HUES64 (cell line): ENCODE measurements around the gene SPATS2.
"Not testable (repeated sequence)": the region's sequence is repeated elsewhere in the genome, so short reads cannot be mapped to it uniquely, and the experiment has no call there.

Experiments used
- H3K27ac ChIP-seq: 2 replicates; pipeline ENCODE4 v1.7.0; 2013; ENCODE audit warnings: low read depth, low read length, inconsistent platforms
- H3K27me3 ChIP-seq: 2 replicates; pipeline ENCODE4 v1.6.1; 2013; ENCODE audit warnings: mild to moderate bottlenecking, low read length; ENCODE audit not compliant: insufficient read depth
- H3K36me3 ChIP-seq: 2 replicates; pipeline ENCODE4 v1.6.1; 2013; ENCODE audit warnings: mild to moderate bottlenecking, low read length; ENCODE audit not compliant: insufficient read depth
- H3K4me1 ChIP-seq: 2 replicates; pipeline ENCODE4 v1.6.1; 2013; ENCODE audit warnings: mild to moderate bottlenecking, low read length, moderate library complexity; ENCODE audit not compliant: insufficient read depth
- H3K4me3 ChIP-seq: 2 replicates; pipeline ENCODE4 v1.5.1; 2013; ENCODE audit warnings: mild to moderate bottlenecking, low read length, moderate library complexity
- H3K9ac ChIP-seq: 2 replicates; pipeline ENCODE4 v1.6.1; 2013; ENCODE audit warnings: mild to moderate bottlenecking, low read depth, low read length
- H3K9me3 ChIP-seq: 2 replicates; pipeline ENCODE4 v1.6.1; 2013; ENCODE audit warnings: low read depth, low read length; ENCODE audit not compliant: insufficient read depth
- WGBS: fragments of 150-250, 120-280 bp; methylation state at CpG from one replicate; pipeline ENCODE4 v1.1.7; 2013; ENCODE audit warnings: missing lambda C conversion rate; 5-methylcytosine and 5-hydroxymethylcytosine counted together

SPATS2 gene

GRCh38 chr12:49416892-49417291, 49.6 kb downstream of the SPATS2 start:
- WGBS, result 100% methylated on average over 1 of the region's 2 CpGs
- Histone ChIP-seq H3K4me1 (peaks cover 15% of the 10 kb centered on the region), H3K27me3 (no peaks in the 10 kb centered on the region), H3K4me3 (no peak overlapping the region), H3K36me3 (no peaks in the 10 kb centered on the region), H3K9me3 (no peaks in the 10 kb centered on the region), H3K27ac (no peak overlapping the region), H3K9ac (no peak overlapping the region)

DNA sequence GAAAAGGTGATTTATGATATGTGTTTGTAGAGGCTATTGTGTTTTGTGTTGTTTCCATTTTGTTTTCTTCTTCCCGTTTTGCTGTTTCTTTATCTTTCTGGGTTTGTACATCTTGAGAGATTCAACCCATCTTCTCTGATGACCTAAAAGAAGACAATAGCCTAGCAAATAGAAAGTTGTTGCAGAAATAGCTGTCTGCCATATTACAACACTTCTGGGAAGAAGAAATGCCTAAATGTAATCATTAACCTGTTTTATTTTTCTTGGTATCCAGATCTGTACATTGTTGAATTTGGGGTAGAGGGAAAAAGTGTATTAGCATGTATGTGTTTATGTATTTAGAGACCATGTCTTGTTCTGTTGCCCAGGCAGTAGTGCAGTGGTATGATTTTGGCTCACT, 50.3 kb downstream of the SPATS2 start:
- 92% methylated on average over 1 of the region's 1 CpG for whole genome bisulfite sequencing
- Histone ChIP-seq H3K4me1 (peaks cover 15% of the 10 kb centered on the region), H3K27me3 (no peaks in the 10 kb centered on the region), H3K9me3 (no peaks in the 10 kb centered on the region), H3K36me3 (no peaks in the 10 kb centered on the region), H3K9ac (no peak overlapping the region), H3K27ac (no peak overlapping the region), H3K4me3 (no peak overlapping the region)

DNA sequence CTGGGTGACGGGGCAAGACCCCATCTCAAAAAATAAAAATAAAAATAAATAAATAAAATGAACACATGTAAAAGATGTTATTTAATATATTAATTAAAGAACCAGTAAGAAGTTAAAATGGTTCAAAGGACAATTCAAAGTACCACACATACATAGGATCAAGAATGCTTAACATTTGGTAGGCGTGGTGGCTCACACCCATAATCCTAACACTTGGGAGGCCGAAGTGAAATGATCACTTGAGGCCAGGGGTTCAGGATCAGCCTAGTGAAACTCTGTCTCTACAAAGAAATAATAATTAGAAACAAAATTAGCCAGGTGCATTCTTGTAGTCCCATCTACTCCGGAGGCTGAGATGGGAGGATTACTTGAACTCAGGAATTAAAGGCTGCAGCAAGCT, 53.3 kb downstream of the SPATS2 start:
- Histone ChIP-seq H3K27ac (no peak overlapping the region), H3K4me3 (no peak overlapping the region), H3K36me3 (no peaks in the 10 kb centered on the region), H3K9ac (no peak overlapping the region), H3K4me1 (peaks cover 15% of the 10 kb centered on the region), H3K27me3 (no peaks in the 10 kb centered on the region), H3K9me3 (no peaks in the 10 kb centered on the region)
- WGBS, result 97% methylated on average over 3 of the region's 4 CpGs

DNA sequence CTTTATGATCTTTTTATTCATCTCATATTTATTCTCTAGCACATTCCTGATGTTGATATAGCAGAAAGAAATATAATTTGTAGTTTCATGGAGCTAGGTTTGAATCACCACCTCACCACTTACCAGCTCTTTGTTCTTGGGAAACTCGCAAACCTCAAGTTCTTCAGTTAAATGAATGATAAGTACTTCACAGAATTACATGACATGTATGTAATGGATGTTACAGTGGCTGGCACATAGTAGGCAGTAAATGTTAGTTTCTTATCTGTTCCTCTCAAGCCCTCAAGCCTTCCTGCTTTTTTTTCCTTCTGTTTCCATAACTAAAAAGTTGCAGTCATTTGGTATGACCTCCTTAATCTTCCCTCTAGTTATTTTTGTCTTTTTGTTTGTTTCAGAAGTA, 54.9 kb downstream of the SPATS2 start:
- Histone ChIP-seq H3K27me3 (no peaks in the 10 kb centered on the region), H3K4me3 (no peak overlapping the region), H3K9me3 (no peaks in the 10 kb centered on the region), H3K9ac (no peak overlapping the region), H3K4me1 (peaks cover 15% of the 10 kb centered on the region), H3K36me3 (peaks cover 5% of the 10 kb centered on the region; the same call in 1 of the 2 replicates), H3K27ac (no peak overlapping the region)
- no CpG with 5 or more reads among the region's 1 CpG for whole genome bisulfite sequencing

- no peak overlapping the region for H3K9ac ChIP-seq
- no peaks in the 10 kb centered on the region for H3K27me3 ChIP-seq
- WGBS, result 63% methylated on average over 4 of the region's 4 CpGs
- H3K27ac ChIP-seq, result no peak overlapping the region
- peaks cover 13% of the 10 kb centered on the region for H3K4me1 ChIP-seq
- no peaks in the 10 kb centered on the region for H3K9me3 ChIP-seq
- H3K36me3 ChIP-seq, result peaks cover 5% of the 10 kb centered on the region; the same call in 1 of the 2 replicates
- no peak overlapping the region for H3K4me3 ChIP-seq
Measured at GRCh38 chr12:49428793-49429192, 61.5 kb downstream of the SPATS2 start.

- no peak overlapping the region for H3K27ac ChIP-seq
- H3K4me3 ChIP-seq, result no peak overlapping the region
- peaks cover 5% of the 10 kb centered on the region; the same call in 1 of the 2 replicates for H3K9me3 ChIP-seq
- no peaks in the 10 kb centered on the region for H3K36me3 ChIP-seq
- WGBS, result no CpG with 5 or more reads among the region's 2 CpGs
- no peak overlapping the region for H3K9ac ChIP-seq
- peaks cover 13% of the 10 kb centered on the region for H3K4me1 ChIP-seq
- H3K27me3 ChIP-seq, result no peaks in the 10 kb centered on the region
Measured at GRCh38 chr12:49432616-49433015, 65.4 kb downstream of the SPATS2 start.

GRCh38 chr12:49436799-49437198, 69.5 kb downstream of the SPATS2 start:
- not testable (repeated sequence) for H3K9me3 ChIP-seq, H3K4me3 ChIP-seq, H3K9ac ChIP-seq, H3K27ac ChIP-seq, H3K4me1 ChIP-seq, H3K36me3 ChIP-seq, H3K27me3 ChIP-seq
- WGBS, result 98% methylated on average over 22 of the region's 31 CpGs

DNA sequence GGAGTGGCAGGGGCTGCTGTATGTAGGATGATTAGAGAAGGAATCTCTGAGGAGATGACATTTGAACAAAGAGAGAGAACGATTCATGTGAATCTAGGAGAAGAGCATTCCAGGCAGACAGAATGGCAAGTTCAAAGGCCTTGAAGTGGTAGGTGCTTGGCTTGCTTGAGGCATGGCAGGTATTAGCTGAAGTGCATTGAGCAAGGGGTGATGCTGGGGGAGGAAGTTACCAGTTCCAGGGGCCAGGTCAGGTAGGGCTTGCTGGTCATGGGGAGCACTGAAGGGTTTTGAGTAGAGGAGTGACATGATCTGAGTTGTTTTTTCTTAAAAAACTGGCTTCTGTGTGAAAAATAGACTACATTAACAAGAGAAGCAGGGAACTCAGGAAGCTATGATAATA, 71.8 kb downstream of the SPATS2 start:
- H3K27ac ChIP-seq, result no peak overlapping the region
- WGBS, result 87% methylated on average over 1 of the region's 1 CpG
- no peaks in the 10 kb centered on the region for H3K36me3 ChIP-seq
- H3K4me1 ChIP-seq, result no peaks in the 10 kb centered on the region
- H3K27me3 ChIP-seq, result no peaks in the 10 kb centered on the region
- no peak overlapping the region for H3K4me3 ChIP-seq
- H3K9me3 ChIP-seq, result peaks cover 5% of the 10 kb centered on the region; the same call in 1 of the 2 replicates
- no peak overlapping the region for H3K9ac ChIP-seq

GRCh38 chr12:49440035-49440434, 72.8 kb downstream of the SPATS2 start:
- H3K4me3 ChIP-seq, result no peak overlapping the region
- no peaks in the 10 kb centered on the region for H3K9me3 ChIP-seq
- H3K4me1 ChIP-seq, result no peaks in the 10 kb centered on the region
- WGBS, result 100% methylated on average over 2 of the region's 2 CpGs
- no peak overlapping the region for H3K9ac ChIP-seq
- H3K27me3 ChIP-seq, result no peaks in the 10 kb centered on the region
- H3K27ac ChIP-seq, result no peak overlapping the region
- no peaks in the 10 kb centered on the region for H3K36me3 ChIP-seq

DNA sequence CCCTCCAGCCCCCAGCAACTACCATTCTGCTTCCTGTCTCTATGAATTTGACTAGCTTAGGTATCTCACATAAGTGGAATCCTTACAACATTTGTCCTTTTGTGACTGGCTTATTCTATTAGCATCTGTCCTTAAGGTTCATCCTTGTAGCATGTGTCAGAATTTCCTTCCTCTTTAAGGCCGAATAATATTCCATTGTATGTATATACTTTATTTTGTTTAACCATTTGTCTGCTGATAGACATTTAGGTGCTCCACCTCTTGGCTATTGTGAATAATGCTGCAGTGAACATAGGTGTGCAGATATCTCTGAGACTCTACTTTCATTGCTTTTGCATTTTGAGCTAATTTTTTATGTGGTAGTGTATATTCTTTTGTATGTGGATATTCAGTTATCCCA, 75.7 kb downstream of the SPATS2 start:
- WGBS, result no CpG with 5 or more reads among the region's 1 CpG
- H3K36me3 ChIP-seq, result no peaks in the 10 kb centered on the region

DNA sequence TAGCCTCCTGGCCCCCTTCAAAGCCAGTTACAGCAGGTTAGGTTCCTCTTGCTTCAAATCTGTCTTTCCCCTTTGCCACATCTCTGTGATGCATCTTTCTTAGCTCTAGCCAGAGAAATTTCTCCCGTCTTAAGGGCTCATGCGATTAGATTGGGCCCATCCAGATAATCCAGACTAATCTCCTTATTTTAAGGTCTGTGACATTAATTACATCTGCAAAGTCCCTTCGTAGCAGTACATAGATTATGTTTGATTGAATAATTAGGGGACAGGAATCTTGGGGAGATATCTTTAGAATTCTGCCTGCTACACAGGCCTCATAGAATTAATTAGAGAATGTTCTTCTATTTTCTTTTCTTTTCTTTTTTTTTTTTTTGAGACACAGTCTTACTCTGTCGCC, 79.3 kb downstream of the SPATS2 start:
- Histone ChIP-seq H3K36me3 (no peaks in the 10 kb centered on the region), H3K9ac (no peak overlapping the region), H3K4me1 (no peaks in the 10 kb centered on the region), H3K9me3 (no peaks in the 10 kb centered on the region), H3K27me3 (no peaks in the 10 kb centered on the region), H3K27ac (no peak overlapping the region), H3K4me3 (no peak overlapping the region)
- WGBS, result 97% methylated on average over 4 of the region's 4 CpGs

More for the DNA sequence above, 75.7 kb downstream of the SPATS2 start:
- no peak overlapping the region for H3K9ac ChIP-seq
- H3K4me3 ChIP-seq, result no peak overlapping the region
- H3K4me1 ChIP-seq, result no peaks in the 10 kb centered on the region
- no peaks in the 10 kb centered on the region for H3K9me3 ChIP-seq
- H3K27me3 ChIP-seq, result no peaks in the 10 kb centered on the region
- no peak overlapping the region for H3K27ac ChIP-seq

GRCh38 chr12:49448858-49449257, 81.6 kb downstream of the SPATS2 start:
- Histone ChIP-seq H3K36me3 (no peaks in the 10 kb centered on the region), H3K4me3 (no peak overlapping the region), H3K4me1 (no peaks in the 10 kb centered on the region), H3K27me3 (no peaks in the 10 kb centered on the region), H3K9me3 (no peaks in the 10 kb centered on the region), H3K9ac (no peak overlapping the region), H3K27ac (no peak overlapping the region)
- 94% methylated on average over 3 of the region's 3 CpGs for WGBS
